ENCODE measurements around the gene DMRTB1.

Gene DMRTB1

GRCh38 chr1:53465023-53465957, 6.1 kb downstream of the DMRTB1 start:
- no peak for DNase-seq

DNA sequence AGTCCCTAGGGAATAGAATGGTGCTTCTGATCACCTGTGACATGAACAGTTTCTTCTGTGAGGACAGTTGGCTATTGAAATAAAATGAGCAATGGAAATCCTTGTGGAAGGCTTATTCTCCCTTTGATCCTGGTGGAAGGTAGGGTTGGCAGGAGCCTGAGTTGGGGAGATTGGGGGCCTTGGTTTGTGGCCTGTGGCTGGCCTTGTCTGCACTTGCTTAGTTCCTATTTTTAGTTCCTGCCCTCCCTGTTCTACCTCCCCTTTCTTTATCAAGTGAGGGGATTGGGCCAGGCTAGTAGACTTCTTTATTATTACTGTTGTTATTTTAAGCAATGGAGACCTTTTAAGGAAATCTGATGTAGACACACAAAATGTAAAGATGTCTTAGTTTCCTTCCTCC, 8.2 kb downstream of the DMRTB1 start:
- DNase-seq, result no peak

GRCh38 chr1:53468374-53468773, 9.2 kb downstream of the DMRTB1 start:
- no peak for DNase-seq

- DNase-seq, result no peak
Measured at GRCh38 chr1:53469373-53469772, 10.2 kb downstream of the DMRTB1 start.

DNA sequence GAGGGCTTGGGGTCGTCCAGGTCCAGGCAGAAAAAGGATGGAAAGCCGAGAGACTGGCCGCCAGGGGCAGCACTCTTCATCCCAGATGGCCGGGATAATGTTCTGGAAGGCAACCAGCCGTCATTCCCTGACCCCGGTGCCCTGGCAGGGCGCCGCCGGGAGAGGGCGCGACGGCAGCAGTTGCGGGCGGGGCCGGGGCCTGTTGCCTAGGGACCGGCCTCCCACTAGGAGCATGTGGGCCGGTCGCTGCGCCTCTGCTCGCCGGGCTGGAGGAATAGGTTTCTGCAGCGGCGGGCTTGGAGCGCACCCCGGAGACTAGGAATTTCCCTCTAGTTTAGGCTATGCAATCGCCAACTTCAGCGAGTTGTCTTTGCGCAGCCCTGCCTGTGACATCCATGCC, 11.0 kb downstream of the DMRTB1 start:
- no peak for DNase-seq

GRCh38 chr1:53470584-53470983, 11.4 kb downstream of the DMRTB1 start:
- DNase-seq, result no peak

DNA sequence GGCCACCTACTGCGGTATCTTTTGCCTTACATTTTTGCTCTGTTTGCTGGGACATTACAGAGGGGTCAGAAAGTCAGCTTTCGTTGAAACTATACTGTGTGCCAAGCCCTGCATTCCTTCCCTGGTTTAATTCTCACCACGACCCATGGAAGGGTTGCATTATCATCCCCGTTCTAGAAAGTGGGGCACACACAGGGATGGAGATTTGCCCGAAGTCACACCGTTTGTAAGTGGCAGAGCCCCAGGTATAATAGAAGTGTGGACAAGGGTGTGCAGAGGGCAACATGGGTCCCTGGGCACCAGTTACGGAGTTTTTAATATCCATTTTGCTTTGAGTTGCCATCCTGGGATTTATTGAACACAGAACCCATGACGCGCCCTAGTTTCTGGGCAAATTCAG, 11.8 kb downstream of the DMRTB1 start:
- no peak for DNase-seq

- peak; percentile 16 for DNase-seq
Measured at GRCh38 chr1:53473463-53473862, 14.3 kb downstream of the DMRTB1 start.

GRCh38 chr1:53475664-53476063, 16.5 kb downstream of the DMRTB1 start:
- DNase-seq, result no peak

DNA sequence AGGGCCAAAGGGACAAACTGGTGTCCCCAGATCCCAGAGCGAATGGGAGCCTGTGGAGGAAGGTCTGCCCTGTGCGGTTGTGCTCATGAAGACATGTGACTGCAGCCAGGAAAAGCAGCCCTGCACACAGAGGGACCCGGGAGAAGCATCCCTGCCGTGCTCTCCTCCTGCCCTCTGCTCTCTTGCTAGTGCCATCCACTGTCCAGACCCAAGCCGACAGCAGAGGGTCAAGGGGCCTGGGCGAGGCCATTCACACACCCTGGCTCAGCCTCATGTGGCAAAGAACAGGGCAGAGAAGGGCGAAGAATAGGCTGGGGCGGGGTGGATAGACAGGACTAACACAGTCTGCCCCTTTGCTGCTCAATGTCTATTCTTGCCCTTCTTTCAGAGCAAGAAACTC, 17.4 kb downstream of the DMRTB1 start:
- no peak for DNase-seq

DNA sequence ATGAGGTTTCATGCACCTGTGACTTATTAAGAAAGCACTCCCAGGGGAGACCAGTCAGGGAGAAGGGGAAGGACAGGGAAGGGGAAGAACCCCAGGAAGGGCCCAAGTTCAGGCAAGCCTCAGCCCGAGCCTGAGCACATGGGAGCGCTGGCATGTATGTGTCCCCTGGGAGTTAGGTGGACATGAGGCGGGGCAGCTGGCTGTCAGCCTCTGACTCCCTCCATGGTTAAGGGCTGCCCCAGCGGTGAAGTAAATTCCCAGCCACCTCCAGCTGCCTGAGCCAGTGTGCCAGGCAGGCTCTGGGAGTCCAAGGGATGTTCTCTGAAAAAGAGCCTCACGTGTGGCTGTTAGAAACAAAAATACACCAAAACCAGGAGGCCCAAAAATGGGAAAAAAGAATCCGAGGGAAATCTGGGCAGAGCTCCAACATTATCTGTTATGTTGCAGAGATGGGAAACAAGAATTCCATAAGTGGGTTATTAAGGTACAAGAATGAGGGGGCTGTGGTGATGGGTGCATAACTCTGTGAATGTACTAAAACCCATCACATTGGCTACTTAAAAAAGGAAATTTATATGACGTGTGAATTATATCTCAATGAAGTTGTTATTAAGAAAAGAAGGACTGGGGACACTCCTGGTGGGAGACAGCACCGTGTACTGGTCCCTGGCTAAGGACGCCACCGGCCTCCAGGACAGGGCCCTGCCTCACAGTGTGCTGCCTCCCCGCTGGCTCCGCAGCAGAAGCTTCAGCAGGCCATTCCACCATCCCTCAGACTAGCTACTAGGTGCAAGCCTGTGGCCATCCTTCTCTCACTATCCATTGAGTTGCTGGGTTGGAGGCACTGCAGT, 18.7 kb downstream of the DMRTB1 start:
- DNase-seq, result no peak

- no peak for DNase-seq
Measured at GRCh38 chr1:53478502-53478818, 19.3 kb downstream of the DMRTB1 start.

- DNase-seq, result no peak
Measured at GRCh38 chr1:53480678-53481077, 21.5 kb downstream of the DMRTB1 start.

GRCh38 chr1:53481456-53481855, 22.3 kb downstream of the DMRTB1 start:
- DNase-seq, result no peak

GRCh38 chr1:53482441-53483153, 23.4 kb downstream of the DMRTB1 start:
- DNase-seq, result no peak

DNA sequence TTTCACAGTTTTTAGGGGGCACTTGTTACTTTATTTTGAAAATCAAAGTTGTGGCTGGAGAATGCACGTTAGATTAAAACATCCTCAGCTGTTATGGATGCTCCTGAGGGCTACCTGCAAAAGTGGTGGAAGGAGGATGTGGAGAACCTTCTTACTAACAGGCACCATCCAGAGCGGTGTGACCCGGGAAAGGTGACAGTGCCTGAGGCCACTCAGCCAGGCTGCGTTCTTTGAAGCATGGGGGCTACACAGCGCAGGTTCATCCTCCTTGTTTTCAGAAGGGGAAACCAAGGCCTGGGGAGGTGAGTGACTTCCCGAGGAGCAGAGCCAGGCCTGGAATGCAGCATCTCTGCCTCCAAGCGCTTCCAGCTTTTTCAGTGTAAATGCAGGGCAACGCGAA, 24.0 kb downstream of the DMRTB1 start:
- no peak for DNase-seq

GRCh38 chr1:53483656-53484055, 24.5 kb downstream of the DMRTB1 start:
- no peak for DNase-seq

DNA sequence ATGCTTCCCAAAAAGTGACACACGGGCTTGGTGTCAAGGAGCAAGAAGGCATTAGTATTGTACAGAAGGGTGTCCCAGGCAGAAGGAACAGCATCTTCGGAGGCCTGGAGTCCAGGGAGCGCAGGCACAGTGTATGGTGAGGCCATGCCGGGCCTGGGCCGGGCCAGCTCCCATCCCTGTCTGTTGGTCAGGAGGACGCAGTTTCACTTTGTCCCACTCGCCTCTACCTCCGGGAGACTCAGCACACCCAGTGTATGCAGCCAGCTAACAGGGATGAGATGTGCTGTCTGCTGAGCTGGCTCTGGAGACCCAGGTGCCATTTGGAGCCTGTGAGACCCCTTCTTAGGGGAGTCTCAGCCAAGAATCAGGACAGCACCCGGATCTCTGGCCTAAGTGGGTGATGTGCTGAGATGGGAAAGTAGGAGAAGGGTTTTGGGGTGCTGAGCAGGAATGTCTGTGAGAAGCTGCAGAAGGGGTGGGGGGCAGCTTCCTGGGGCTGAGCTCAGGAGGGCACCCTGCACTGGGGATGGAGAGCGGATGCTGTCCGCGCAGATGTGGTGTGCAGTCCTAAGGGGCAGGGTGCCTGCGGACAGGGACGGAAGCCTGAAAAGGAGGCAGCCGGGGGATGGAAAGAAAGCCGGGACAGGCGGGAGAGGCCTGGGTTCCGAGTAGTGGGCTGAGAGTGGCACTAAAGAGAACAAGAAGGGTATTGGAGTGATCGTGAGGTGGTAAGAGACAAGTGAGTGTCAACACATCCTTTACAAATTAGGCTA, 25.7 kb downstream of the DMRTB1 start:
- DNase-seq, result no peak

GRCh38 chr1:53485478-53486394, 26.5 kb downstream of the DMRTB1 start:
- peak; percentile 72 for DNase-seq

GRCh38 chr1:53486395-53487026, 27.3 kb downstream of the DMRTB1 start:
- no peak for DNase-seq

DNA sequence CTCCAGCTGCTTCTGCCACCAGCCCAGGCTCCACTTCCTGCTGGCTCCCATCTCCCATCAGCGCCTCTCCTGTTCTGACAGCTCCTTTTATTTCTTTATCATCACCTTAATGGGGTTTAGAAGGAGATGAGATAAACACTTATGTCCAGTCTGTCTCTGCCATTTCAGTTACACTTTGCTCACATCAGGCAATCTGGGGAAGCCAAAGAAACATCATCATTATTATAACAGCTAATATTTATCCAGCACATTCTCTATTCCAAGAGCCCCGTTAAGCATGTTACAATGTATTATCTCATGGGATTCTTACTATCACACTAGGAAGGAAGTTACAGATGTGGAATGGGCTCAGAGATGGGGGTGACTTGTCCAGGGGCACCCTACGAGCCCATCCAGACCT, 31.2 kb downstream of the DMRTB1 start:
- DNase-seq, result no peak

Data from activated CD4-positive, alpha-beta T cell treated with anti-CD3 and anti-CD28 coated beads, Interleukin-2, amount 50 U/mL, for 16 hours (primary cell).